Stimulated activated CD4-positive, alpha-beta T cell treated with anti-CD3 and anti-CD28 coated beads, Interleukin-15, amount 100 ng/mL, for 48 hours (primary cell): ENCODE data around the gene KRT84.
"Not testable (repeated sequence)": the region's sequence is repeated elsewhere in the genome, so short reads cannot be mapped to it uniquely, and the experiment has no call there.

Experiments
- DNase-seq, 2 donors: peaks; one replicate each; pipeline ENCODE4 v3.0.0-alpha.2; 2020; ENCODE audit warnings: low read depth in 2 of 2

The KRT84 gene

DNA sequence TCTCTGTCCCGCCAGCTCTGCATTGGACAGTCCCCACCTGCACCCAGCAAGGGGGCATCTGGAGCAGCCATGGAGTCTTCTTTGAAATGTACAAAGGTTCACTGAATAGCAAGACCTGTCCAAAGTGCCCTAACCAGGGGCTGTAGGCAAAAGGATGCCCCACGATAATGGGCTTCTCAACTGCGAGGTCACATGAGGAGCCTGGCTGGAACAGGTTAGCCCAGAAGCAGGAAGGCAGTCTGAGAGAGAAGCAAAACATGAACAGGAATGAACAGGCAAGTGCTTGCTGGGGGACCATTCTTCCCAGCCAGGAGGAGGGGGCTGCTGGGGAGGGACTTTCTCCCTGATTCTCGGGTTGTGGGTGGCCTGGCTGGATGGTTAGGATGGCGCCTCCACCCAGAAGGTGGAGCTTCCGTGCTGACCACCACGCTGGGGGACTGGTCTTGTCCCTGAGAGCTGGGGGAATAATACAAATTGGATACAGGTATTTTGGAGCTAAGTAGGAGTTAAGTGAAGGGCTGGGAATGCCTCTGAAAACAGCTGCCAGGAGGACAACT lies 25.3 kb downstream of the KRT84 start:
- DNase-seq = no peak

DNA sequence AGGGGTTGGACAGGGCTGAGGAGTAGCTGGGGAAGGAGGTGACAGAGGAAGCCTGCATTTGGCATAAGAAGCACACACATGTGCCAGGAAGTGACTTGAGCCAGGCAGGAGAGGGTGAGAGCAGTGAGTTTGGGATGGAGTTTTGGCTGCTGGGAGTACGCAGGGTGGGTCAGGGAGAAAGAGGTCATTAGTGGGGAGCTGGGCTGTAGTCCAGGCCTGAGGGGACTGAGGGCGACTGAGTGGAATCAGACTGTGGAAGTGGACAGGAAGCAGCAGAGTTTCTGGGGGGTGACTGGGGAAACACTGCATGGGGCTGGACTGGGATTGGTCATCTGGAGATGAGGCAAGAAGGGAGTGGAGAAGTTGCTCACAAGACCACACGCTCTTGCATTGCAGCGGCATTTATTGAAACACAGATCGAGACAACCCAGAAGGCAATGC lies 25.8 kb downstream of the KRT84 start:
- no peak for DNase-seq

DNA sequence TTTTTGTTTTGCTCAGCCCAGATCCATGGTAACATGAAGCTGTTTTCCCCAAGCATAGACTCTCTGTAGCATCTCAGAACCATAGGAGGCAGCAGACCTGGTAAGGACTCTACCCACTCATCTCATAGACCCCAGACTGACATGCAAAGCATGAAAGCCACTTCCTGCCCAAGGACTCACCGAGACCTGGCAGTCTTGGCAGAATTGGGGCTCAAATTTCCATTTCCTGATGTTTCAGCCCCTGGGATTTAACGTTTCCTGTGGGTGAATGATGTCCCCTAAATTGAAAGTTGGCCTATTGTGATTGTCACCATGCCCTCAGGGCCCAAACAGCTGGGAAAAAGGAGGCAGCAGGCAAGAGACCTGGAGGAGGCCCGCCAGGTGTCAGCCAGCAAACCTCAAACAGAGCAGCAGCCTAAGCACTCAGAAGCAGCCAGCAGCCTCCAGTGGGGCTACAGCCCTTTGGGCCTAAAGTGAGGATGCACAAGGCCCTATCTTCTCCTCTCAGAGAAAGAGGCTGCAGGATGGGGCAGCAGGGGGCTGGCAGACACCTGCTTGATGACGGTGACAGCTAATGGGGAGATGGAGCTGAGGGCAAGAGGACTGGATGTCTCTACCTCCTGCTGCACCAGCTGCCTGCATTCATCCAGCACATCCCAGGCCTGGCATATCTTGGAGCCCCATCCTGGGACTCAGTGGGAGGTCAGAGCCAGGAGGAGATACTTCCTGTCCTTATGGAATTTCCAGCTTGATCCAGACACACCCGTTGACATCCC lies 26.7 kb downstream of the KRT84 start:
- no peak for DNase-seq

DNA sequence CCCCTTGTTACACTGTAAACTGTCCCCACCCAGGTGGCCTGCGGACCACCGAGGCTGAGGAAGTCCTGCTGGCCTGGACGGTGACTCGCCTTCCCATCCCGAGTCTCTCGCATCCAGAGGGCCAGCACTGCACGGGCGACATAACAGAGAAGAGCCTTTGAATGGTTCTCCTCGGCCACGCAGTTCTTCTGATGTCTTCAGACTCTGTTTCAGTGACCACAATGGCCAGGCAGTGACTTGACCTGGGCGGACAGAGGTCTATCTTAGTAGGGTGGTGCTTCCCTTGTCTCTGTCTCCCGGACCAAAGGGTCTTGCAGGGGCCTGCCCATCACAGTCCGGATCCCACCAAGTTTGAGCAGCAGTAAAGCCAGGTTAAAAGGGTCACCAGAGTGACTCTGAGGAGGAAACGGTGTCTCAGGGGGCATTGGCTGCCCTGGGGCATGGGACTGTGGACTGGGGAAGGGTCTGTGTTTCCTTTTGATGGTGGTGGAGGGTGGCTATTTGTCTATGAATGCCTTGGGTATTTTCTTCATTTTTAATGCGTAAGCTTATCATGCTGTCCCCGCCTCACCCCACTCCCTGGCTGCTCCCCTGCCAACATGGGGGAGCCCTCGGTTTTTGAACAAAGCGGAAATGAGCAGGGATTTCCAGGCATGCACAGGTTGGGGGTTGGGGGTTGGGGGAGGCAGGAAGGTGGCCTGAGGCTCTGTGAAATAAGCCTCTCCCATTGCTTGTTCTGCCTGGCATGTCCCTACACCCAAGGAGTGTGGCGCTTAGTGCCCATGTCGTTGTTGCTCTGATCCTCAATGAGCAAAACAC lies 28.5 kb downstream of the KRT84 start:
- DNase-seq = no peak

DNA sequence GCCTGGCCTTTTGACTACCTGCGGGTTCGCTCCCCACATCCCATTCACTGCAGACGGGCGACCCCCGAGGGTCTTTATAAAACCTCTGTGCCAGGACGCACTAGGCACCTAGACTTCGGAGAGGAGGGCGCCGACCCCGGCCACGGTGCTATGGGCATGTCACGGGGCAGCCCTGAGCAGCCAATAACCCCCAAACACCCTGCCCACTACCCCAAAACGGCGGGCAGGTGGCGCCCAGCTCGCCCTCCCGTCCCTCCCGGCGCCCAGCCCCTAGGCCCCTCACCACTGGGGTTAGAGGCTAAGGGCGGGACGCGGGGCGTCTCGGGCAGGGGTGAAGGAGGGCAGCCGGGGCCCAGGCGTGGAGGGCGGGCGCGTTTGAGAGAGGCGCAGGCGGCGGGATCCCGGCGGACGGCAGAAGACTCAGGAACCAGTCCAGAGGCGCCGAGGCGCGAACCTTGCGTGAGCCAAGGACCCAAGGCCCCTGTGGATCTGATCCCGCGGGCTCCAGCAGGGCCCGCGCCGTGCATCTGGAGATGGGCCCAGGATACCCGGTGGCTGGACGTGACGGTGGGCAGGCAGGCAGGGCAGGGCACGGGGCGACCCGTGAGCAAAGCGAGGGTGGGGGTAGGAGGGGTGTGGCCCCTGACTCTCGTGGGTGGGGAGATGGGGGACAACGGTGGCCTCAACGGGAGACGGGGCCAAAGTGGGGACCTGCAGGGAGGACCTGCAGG lies 29.3 kb downstream of the KRT84 start:
- no peak for DNase-seq

DNA sequence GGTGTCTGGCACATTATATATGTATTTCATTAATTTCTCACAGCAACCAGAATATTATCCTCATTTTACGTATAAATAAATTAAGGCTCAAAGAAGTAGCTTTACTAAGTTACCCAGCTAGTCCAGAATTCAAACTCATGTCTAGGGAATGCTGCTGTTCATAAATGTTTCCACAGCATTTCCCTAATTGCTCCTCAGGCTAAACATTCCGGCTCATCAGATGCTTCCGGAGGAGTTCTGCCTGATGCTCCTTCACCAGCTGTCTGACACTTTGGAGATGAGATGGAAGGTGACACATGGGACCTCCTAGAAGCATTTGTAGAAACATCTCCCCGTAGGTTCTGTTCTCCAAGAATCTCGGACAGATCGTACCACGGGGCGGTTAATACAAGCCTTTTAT lies 30.3 kb downstream of the KRT84 start:
- DNase-seq = no peak

DNA sequence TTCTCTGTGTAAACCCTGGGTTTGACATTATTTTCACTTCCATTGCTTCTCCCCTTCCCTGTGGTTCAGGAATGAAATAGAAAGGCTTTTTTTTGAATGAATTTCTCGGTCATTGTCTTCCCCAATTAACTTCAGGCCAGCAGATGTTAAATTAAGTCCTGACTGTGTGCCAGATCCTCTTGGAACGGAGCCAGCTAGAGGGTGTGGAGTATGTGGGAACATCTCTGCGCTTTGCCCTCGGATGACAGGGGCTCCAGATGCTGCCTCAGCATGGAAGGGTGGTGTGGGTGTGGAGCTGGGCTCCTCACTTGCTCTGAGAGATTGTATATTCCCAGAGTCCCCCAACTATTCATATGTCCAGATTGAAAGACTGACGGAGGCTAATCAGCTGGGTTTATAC lies 31.3 kb downstream of the KRT84 start:
- no peak for DNase-seq

DNA sequence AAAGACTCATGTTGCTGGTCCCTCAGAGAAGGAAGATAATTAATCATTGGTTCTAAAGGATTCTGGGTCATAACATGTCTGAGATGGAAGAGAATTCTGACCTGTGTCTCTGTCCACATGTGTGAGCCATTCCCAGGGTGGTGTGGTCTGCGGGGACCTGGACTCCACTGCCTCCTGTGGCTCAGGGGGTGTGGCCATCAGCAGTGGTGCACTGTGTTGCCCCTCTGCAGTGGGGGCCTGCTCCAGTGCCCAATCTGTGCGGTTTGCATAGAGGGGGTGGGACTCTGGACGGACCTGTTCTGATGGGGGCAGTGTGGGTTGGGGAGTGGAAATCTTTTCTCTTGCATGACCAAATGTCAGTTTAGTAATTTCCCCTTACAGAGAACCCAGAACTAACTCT lies 31.7 kb downstream of the KRT84 start:
- DNase-seq = no peak

DNA sequence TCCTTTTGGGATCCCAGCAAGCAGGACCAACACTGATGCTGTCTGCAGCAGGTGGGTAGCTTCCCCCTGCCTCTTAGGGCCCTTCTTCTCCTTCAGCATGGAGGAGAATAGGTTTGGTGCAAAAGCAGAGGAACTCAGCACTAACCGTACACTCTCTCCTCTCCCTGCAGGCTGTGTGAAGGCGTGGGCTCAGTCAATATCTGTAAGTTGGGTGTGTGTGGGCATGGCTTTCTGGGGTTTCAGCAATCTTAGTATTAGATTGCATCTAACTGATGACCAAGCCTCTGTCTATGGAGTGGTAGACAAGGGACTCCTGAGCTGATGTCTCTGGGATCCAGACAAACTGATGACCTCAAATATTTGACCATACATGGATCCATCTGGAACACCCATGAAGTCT lies 32.5 kb downstream of the KRT84 start:
- no peak for DNase-seq

DNA sequence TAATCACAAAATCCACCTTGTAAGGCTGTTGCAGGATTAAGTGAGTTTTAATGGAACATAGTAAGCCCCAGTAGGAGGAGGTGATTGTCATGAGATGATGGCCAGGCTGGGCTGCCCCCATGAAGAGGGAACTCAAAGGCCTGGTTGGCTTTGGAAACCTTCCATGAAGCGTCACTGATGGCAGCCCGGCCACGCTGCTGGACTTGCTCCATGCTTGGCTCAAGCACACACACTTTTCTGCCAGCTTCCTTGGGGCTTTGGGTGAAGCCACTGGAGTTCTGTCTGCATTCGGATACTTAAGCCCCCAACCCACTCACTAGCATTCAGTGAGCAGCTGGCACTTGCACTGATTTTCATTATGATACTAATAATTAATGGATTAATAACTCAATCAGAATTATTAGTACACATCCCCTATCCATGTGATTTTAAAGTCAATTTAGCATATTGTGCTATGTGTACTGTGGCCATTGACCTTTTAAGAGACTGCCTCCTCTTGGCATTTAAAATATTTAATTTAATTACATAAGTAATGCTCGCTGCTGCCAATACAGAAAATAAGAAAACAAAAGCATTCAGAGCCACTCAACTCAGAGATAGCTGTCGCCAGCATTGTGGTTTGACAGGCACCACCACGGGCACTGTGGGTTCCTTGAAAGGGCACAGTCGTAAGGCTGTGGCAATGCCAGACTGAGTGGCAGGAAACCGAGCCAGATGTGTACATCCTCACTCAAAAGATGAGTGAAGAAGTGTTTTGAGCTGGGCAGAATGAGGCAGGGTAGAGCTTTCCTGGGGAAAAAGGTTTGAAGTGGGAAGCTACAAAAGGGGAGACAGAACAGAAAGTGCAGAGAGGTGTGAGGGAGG lies 34.0 kb downstream of the KRT84 start:
- peak in 1 of 2 donors; percentile 13 for DNase-seq

DNA sequence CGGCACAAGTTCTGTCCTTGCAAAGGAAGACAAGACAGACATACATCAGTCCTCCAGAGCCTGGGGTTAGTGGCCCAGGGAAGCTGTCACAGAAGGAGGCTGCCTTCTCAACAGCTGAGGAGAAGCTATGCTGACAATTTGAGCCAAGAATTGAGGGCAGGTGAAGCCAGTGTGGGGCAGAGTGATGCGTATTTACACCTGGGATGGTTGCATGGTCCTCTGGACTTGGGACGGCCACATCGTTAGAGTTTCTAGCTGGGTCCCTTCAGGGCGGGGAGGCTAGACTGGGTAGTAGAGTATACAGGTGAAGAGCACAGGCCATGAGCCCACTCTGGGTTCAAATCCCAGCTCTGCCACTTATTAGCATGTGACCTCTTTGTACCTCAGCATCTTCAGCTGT lies 34.7 kb downstream of the KRT84 start:
- DNase-seq = no peak

DNA sequence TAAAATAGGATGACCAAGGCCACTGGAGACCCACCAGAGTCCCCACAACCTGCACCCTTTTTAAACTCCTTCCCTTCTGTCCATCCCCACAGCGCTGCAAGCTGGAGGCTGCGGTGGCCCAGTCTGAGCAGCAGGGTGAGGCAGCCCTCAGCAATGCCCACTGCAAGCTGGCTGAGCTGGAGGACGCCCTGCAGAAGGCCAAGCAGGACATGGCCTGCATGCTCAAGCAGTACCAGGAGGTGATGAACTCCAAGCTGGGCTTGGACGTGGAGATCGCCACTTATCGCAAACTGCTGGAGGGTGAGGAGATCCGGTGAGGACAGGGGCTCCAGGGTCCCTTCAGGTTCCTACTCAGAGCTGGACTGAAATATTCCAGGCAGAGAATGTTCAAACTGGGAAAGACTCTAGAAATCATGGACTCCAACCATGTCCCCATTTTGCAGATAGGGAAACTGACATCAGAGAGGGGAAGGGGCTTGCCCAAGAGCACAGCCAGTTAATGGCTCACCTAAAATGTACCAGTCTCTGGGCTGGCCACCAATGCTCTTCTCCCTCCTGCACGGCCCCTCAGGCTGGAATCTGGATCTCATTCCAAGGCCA lies 35.3 kb downstream of the KRT84 start:
- DNase-seq = no peak

DNA sequence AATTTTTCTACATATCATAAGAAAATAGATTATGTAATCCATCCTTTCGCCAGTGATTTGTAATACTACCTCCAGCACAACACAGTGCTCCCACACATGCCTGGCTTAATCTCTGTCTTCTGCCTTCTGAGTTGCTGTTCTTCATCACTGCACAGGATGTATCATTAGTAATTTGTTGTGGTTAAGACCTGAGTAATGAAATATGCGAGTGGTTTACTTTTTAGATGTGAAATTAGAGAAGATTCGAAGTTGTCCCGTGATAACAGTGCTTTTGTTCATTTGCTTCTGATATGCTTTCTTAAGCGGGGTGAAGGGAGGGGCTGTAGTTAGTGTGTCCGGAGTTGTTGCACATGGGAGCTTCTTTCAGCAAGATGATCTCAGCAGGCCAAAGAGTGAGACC lies 36.3 kb downstream of the KRT84 start:
- no peak for DNase-seq

DNA sequence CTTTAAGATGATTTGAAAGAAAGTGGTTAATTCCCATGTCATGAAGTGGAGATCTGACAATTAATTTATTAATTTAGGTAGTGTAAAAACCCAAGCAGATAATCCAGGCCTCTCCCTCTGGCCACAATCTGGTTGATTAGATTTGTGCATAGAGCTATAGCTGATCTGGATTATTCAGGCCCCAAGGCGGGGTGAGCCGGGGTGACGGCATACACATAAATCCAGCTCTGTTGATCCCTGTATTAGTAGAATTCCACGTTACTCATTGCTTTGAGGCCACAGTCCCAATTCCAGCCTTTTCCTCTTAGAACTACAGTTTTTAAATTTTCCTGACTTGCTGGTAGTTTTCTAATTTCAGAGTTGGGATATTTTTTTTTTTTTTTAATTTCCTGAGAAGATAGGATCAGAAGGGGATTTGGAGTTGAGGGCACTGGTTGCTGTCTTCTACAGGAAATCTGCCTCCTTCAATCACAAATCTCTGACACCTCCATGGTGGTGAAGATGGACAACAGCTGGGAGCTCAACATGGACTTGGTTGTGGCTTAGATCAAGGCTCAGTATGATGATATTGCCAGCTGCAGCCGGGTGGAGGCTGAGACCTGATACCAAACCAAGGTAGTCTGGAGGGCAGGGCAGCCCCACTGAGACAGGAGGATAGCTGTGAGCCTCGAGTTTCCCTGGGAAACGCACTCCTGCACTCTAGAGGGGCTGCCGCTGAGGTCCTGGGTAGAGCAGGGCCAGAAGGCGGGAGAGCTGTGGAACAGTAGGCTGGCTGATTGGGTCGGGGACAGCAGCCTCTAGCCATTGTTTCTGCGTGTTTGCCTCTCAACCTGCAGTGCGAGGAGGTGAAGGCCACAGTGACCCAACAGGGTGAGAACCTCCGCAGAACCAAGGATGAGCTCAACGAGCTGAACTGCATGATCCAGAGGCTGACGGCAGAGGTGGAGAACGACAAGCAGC lies 37.6 kb downstream of the KRT84 start:
- DNase-seq = no peak

DNA sequence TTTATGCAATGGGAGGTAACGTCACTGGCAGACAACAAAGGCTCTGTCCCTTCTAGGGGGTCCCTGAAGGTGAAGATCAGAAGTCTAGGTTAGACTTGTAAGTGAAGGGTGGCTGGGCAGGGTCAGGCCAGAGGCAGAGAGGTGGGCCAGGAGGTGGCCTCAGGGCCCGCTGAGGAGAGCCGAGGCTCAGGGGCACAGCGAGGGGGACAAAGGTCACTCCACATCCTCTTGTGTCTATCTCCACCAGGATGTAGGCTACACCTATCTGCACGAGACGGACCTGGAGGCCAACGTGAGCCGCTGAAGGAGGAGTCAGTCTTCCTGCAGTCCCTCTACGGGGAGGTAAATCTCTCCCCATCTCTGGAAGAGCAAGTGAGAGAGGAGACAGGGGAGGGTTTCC lies 38.4 kb downstream of the KRT84 start:
- DNase-seq = no peak

DNA sequence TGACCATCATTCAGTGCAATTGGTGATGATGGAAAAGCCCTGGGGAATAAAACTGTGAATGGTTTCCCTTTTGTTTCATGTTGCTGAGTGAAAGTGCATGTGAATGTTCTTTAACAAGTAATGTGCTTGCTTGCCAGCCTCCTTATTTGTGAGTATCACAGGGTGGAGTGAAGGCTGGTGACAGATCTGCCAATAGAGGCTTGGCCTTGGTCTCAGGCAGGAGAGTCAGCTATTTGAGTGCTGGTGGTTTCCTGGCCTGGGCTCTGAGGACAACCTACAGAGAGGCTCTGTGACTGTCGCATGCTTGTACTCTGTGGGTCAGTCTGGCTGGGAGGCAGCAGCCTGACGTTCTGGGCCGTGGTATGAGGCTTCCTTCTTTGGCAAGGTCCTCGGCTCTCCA lies 38.9 kb downstream of the KRT84 start:
- no peak for DNase-seq

DNA sequence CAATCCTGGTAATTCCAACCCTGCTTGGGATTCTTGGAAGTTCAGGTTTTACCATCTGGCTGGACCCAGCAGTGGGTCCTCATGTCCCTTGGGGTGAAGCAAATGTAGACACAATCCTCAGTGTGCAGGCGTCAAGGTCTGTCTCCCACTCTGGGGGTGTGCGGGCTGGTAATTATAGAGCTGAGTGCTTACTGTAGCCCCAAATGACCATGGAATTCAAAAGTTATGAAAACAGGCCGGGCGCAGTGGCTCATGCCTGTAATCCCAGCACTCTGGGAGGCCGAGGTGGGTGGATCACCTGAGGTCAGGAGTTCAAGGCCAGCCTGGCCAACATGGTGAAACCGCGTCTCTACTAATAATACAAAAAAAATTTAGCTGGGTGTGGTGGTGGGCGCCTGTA lies 40.4 kb downstream of the KRT84 start:
- DNase-seq = not testable (repeated sequence)

DNA sequence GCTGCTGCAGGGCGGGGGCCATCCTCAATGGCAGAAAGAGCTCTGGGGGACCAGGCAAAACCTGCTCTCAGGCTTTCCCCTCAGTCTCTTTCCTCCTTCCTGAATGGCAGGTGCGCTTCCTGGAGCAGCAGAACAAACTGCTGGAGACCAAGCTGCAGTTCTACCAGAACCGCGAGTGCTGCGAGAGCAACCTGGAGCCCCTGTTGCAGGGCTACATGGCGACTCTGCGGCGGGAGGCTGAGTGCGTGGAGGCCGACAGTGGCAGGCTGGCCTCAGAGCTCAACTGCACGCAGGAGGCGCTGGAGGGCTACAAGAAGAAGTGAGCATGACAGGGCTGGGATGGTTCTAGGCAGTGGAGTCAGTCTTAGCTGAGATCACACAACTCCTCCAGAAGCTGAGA lies 41.3 kb downstream of the KRT84 start:
- DNase-seq = no peak

DNA sequence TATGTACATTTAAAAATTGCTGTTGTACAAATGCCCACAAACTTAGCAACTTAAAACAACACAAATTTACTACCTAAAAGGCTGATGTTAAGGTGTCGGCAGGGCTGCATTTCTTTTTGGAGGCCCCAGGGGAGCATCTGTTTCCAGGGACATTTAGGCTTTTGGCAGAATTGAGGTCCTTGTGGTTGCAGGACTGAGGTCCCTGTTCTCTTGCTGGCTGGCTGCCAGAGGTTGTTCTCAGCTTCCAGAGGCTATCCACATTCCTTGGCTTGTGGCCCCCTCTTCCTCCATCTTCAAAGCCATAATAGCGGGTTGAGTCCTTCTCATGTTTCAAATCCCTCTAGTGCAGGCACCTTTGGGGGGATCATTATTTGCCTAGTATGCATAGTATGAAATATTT lies 41.9 kb downstream of the KRT84 start:
- no peak for DNase-seq
